Left lung (tissue), 10 donors: ENCODE measurements around the gene USP35. TPM values are rescaled to one million over a fixed set of nuclear protein-coding genes. Genes with fewer than 3 reads are reported as not detected.
A peak's percentile ranks its signal among the peaks of the same experiment; 100 is the strongest.

Source experiments
- ATAC-seq: fragments of 200-7000 bp; cut with Tn5 transposase; one replicate; pipeline ENCODE4 v1.9.1; 2020; ENCODE audit warnings: moderate library complexity
- DNase-seq, 4 donors: peaks; one replicate each; pipeline ENCODE4 v3.0.0-alpha.2; 2013 to 2020
- H3K27ac ChIP-seq, 2 donors: fragments of 200-600 bp; sonication (generic) in 1 of 2; one replicate each; pipeline versions ENCODE4 v1.5.0 to v1.8.0; 2020 to 2021
- H3K27me3 ChIP-seq, 2 donors: fragments of 200-600 bp; sonication (generic) in 1 of 2; one replicate each; pipeline versions ENCODE4 v1.5.0 to v1.8.0; 2020 to 2021
- H3K36me3 ChIP-seq, 2 donors: fragments of 200-600 bp; sonication (generic) in 1 of 2; one replicate each; pipeline versions ENCODE4 v1.5.0 to v1.8.0; 2020 to 2021
- H3K4me1 ChIP-seq, 2 donors: fragments of 200-600 bp; one replicate each; pipeline ENCODE4 v1.8.0; 2021
- H3K4me3 ChIP-seq, 2 donors: fragments of 200-600 bp; sonication (generic) in 1 of 2; one replicate each; pipeline versions ENCODE4 v1.5.0 to v1.8.0; 2020 to 2021; ENCODE audit warnings: mild to moderate bottlenecking in 1 of 2
- H3K9me3 ChIP-seq, 2 donors: fragments of 200-600 bp; sonication (generic) in 1 of 2; one replicate each; pipeline versions ENCODE4 v1.5.0 to v1.8.0; 2020 to 2021
- intact Hi-C, 2 donors: fragments of 100-400 bp; cut with DNase I; formaldehyde crosslinking; loops; one replicate each; pipeline versions ENCODE4 v1.11.2 to v1.14.2; 2022
- polyA plus RNA-seq, 6 donors: library from polyadenylated mRNA; unstranded; fragments of 120-200 nt; gene quantifications; one replicate each; pipeline ENCODE4 v1.2.1, GENCODE V29; 2013; ENCODE audit not compliant: insufficient read length in 6 of 6
- total RNA-seq, 2 donors: library from RNA; stranded (reverse); fragmentation: NEBNext Ultra II Directional; extraction: Animal tissue kit (Norgen Biotek cat#: 25700); gene quantifications; one replicate each; pipeline ENCODE4 v1.2.1, GENCODE V29; 2021
- TF ChIP-seq, protein P1 (sequence below), 2 donors: fragments of 200-600 bp; sonication (generic) in 1 of 2; IDR thresholded peaks; one replicate each; pipeline versions ENCODE4 v1.5.0 to v1.8.0; 2021; ENCODE audit warnings: antibody characterized with exemption in 2 of 2
- donor health status: DM: no; HTN: yes; CAD: no.
- donor health status: DM: no; HTN: no; CAD: no.

Gene USP35
- total and polyA plus RNA-seq, 8 donors, result 5.8 to 8.2 (median 6.9) TPM

- DNase-seq, result no peak
- Histone ChIP-seq H3K36me3 (peaks cover 5 to 83% of the 10 kb centered on the region in 2 donors), H3K4me1 (peaks cover 0 to 5% of the 10 kb centered on the region in 2 donors), H3K9me3 (no peaks in the 10 kb centered on the region), H3K27me3 (no peaks in the 10 kb centered on the region), H3K4me3 (no peak overlapping the region), H3K27ac (no peak overlapping the region)
- TF ChIP-seq, protein P1, sequence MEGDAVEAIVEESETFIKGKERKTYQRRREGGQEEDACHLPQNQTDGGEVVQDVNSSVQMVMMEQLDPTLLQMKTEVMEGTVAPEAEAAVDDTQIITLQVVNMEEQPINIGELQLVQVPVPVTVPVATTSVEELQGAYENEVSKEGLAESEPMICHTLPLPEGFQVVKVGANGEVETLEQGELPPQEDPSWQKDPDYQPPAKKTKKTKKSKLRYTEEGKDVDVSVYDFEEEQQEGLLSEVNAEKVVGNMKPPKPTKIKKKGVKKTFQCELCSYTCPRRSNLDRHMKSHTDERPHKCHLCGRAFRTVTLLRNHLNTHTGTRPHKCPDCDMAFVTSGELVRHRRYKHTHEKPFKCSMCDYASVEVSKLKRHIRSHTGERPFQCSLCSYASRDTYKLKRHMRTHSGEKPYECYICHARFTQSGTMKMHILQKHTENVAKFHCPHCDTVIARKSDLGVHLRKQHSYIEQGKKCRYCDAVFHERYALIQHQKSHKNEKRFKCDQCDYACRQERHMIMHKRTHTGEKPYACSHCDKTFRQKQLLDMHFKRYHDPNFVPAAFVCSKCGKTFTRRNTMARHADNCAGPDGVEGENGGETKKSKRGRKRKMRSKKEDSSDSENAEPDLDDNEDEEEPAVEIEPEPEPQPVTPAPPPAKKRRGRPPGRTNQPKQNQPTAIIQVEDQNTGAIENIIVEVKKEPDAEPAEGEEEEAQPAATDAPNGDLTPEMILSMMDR (IDR thresholded peaks at IDR 0.05), result no peak
- ATAC-seq, result no peak
- intact Hi-C loops, result no loop called here
These were observed 27.3 kb downstream of the USP35 start for GRCh38 chr11:78216021-78216420.

GRCh38 chr11:78216571-78217287, 28.0 kb downstream of the USP35 start:
- intact Hi-C loops, result no loop called here

GRCh38 chr11:78217650-78218541, 29.2 kb downstream of the USP35 start:
- no peaks in the 10 kb centered on the region for H3K9me3 ChIP-seq
- ATAC-seq (no peak), DNase-seq (no peak)
- peaks cover 0 to 2% of the 10 kb centered on the region in 2 donors for H3K4me1 ChIP-seq
- intact Hi-C loops, result no loop called here
- peaks cover 5 to 100% of the 10 kb centered on the region in 2 donors for H3K36me3 ChIP-seq
- no peak overlapping the region for H3K4me3 ChIP-seq
- TF ChIP-seq, protein P1 (IDR thresholded peaks at IDR 0.05), result no peak
- no peak overlapping the region for H3K27ac ChIP-seq
- no peaks in the 10 kb centered on the region for H3K27me3 ChIP-seq

More at GRCh38 chr11:78216571-78217287, 28.0 kb downstream of the USP35 start:
- ATAC-seq (no peak), DNase-seq (no peak)
- Histone ChIP-seq H3K36me3 (peaks cover 5 to 90% of the 10 kb centered on the region in 2 donors), H3K27ac (peak overlapping the region in 1 of 2 donors; percentile 11), H3K4me1 (peaks cover 0 to 5% of the 10 kb centered on the region in 2 donors), H3K27me3 (no peaks in the 10 kb centered on the region), H3K9me3 (no peaks in the 10 kb centered on the region), H3K4me3 (no peak overlapping the region)
- TF ChIP-seq, protein P1 (IDR thresholded peaks at IDR 0.05), result no peak

GRCh38 chr11:78218707-78219492, 30.2 kb downstream of the USP35 start:
- Histone ChIP-seq H3K4me3 (no peak overlapping the region), H3K36me3 (peaks cover 5 to 100% of the 10 kb centered on the region in 2 donors), H3K27ac (no peak overlapping the region), H3K9me3 (no peaks in the 10 kb centered on the region), H3K27me3 (no peaks in the 10 kb centered on the region), H3K4me1 (no peaks in the 10 kb centered on the region)
- TF ChIP-seq, protein P1 (IDR thresholded peaks at IDR 0.05), result no peak
- intact Hi-C loops, result no loop called here
- ATAC-seq, result no peak
- no peak for DNase-seq
